Natural killer cell (primary cell): ENCODE measurements around the gene SYNPR. TPM values are rescaled to one million over a fixed set of nuclear protein-coding genes. Genes with fewer than 3 reads are reported as not detected.

Experiments used
- ATAC-seq, 3 donors: fragments of 150-1000 bp in 2 of 3; fragments of 200-7000 bp in 1 of 3; cut with Tn5 transposase; 1 replicate in 1 of 3; 2 replicates in 2 of 3; pipeline ENCODE4 v1.10.0; 2021; ENCODE audit warnings: mild to moderate bottlenecking in 2 of 3, moderate library complexity in 2 of 3
- DNase-seq, 2 donors: peaks; one replicate each; pipeline versions ENCODE4 v3.0.0 to v3.0.0-alpha.2; 2013 to 2021; ENCODE audit warnings: mixed read lengths in 1 of 2
- H3K27ac ChIP-seq: one replicate; pipeline ENCODE4 v1.5.1; 2013; ENCODE audit warnings: mild to moderate bottlenecking, low read length
- H3K27me3 ChIP-seq: one replicate; pipeline ENCODE4 v1.6.1; 2013; ENCODE audit warnings: low read length; ENCODE audit not compliant: control insufficient read depth, insufficient read depth
- H3K36me3 ChIP-seq: one replicate; pipeline ENCODE4 v1.6.1; 2013; ENCODE audit warnings: low read length; ENCODE audit not compliant: control insufficient read depth, insufficient read depth
- H3K4me1 ChIP-seq: one replicate; pipeline ENCODE4 v1.6.1; 2013; ENCODE audit warnings: low read length; ENCODE audit not compliant: control insufficient read depth, insufficient read depth
- H3K4me3 ChIP-seq: one replicate; pipeline ENCODE4 v1.5.1; 2013; ENCODE audit warnings: low read length
- H3K9me3 ChIP-seq: one replicate; pipeline ENCODE4 v1.6.1; 2013; ENCODE audit warnings: low read length; ENCODE audit not compliant: control insufficient read depth, insufficient read depth
- H3K27ac Mint-ChIP-seq, 2 donors: one replicate each; pipeline ENCODE4 v1.8.0; 2022; ENCODE audit warnings: mild to moderate bottlenecking in 2 of 2, mixed read lengths in 2 of 2, moderate library complexity in 1 of 2
- H3K27me3 Mint-ChIP-seq, 2 donors: one replicate each; pipeline ENCODE4 v1.8.0; 2022; ENCODE audit warnings: low read depth in 2 of 2, mixed read lengths in 2 of 2
- H3K36me3 Mint-ChIP-seq: one replicate; pipeline ENCODE4 v1.8.0; 2022; ENCODE audit warnings: mixed read lengths
- H3K4me1 Mint-ChIP-seq, 2 donors: one replicate each; pipeline ENCODE4 v1.8.0; 2022; ENCODE audit warnings: mixed read lengths in 2 of 2
- H3K4me3 Mint-ChIP-seq: one replicate; pipeline ENCODE4 v1.8.0; 2022; ENCODE audit warnings: mild to moderate bottlenecking, moderate library complexity, mixed read lengths
- H3K9me3 Mint-ChIP-seq, 2 donors: one replicate each; pipeline ENCODE4 v1.8.0; 2022; ENCODE audit warnings: mixed read lengths in 2 of 2
- CTCF ChIP-seq: fragments of 200-600 bp; IDR thresholded peaks from one replicate; pipeline ENCODE4 v1.8.0; 2022; ENCODE audit warnings: antibody characterized with exemption
- WGBS: methylation state at CpG from one replicate; pipeline ENCODE4 v1.1.7; 2013; ENCODE audit warnings: missing lambda C conversion rate; ENCODE audit not compliant: insufficient coverage; 5-methylcytosine and 5-hydroxymethylcytosine counted together
- intact Hi-C: fragments of 100-400 bp; cut with micrococcal nuclease; formaldehyde crosslinking; loops from one replicate; pipeline ENCODE4 v1.14.2; 2022
- total RNA-seq, 4 donors: library from RNA; stranded (reverse); fragments of 120-200 nt in 1 of 4; gene quantifications; one replicate each; pipeline versions ENCODE4 v1.2.3 to v1.2.4, GENCODE V29; 2013 to 2022

SYNPR gene
- total RNA-seq, 3 donors from 2014 or later (not counting 1 experiment from before 2014, with no cell fraction given): not detected

GRCh38 chr3:63309768-63310167, 31.7 kb downstream of the SYNPR start:
- intact Hi-C loops: no loop called here

GRCh38 chr3:63323766-63324165, 45.7 kb downstream of the SYNPR start:
- Mint-ChIP-seq H3K4me3 (no peak overlapping the region), H3K9me3 (peaks cover 0 to 2% of the 10 kb centered on the region in 2 donors), H3K27ac (no peak overlapping the region), H3K4me1 (no peaks in the 10 kb centered on the region), H3K36me3 (no peaks in the 10 kb centered on the region), H3K27me3 (no peaks in the 10 kb centered on the region)
- intact Hi-C loops: no loop called here
- TF ChIP-seq CTCF: no peak
- Histone ChIP-seq H3K4me3 (no peak overlapping the region), H3K27me3 (no peaks in the 10 kb centered on the region), H3K36me3 (no peaks in the 10 kb centered on the region), H3K27ac (no peak overlapping the region), H3K9me3 (no peaks in the 10 kb centered on the region), H3K4me1 (no peaks in the 10 kb centered on the region)
- DNase-seq (no peak), ATAC-seq (no peak)

More at GRCh38 chr3:63309768-63310167, 31.7 kb downstream of the SYNPR start:
- H3K9me3 Mint-ChIP-seq: peaks cover 9 to 10% of the 10 kb centered on the region in 2 donors
- no peaks in the 10 kb centered on the region for H3K36me3 ChIP-seq
- H3K36me3 Mint-ChIP-seq: no peaks in the 10 kb centered on the region
- TF ChIP-seq CTCF: no peak
- H3K27ac Mint-ChIP-seq: no peak overlapping the region
- no peak for DNase-seq
- H3K4me3 ChIP-seq: no peak overlapping the region
- no peaks in the 10 kb centered on the region for H3K9me3 ChIP-seq
- 5% methylated on average over 1 of the region's 2 CpGs for WGBS
- H3K4me1 Mint-ChIP-seq: no peaks in the 10 kb centered on the region
- H3K27me3 ChIP-seq: no peaks in the 10 kb centered on the region
- no peaks in the 10 kb centered on the region for H3K4me1 ChIP-seq
- H3K27me3 Mint-ChIP-seq: no peaks in the 10 kb centered on the region
- H3K27ac ChIP-seq: no peak overlapping the region
- no peak overlapping the region for H3K4me3 Mint-ChIP-seq
- ATAC-seq: no peak

- DNase-seq (no peak), ATAC-seq (no peak)
- H3K4me3 Mint-ChIP-seq: no peak overlapping the region
- H3K36me3 ChIP-seq: no peaks in the 10 kb centered on the region
- WGBS: 77% methylated on average over 2 of the region's 2 CpGs
- intact Hi-C loops: no loop called here
- H3K27ac Mint-ChIP-seq: no peak overlapping the region
- no peak for TF ChIP-seq CTCF
- H3K36me3 Mint-ChIP-seq: no peaks in the 10 kb centered on the region
- H3K9me3 Mint-ChIP-seq: peaks cover 0 to 2% of the 10 kb centered on the region in 2 donors
- no peaks in the 10 kb centered on the region for H3K27me3 Mint-ChIP-seq
- no peak overlapping the region for H3K4me3 ChIP-seq
- H3K27me3 ChIP-seq: no peaks in the 10 kb centered on the region
- H3K4me1 Mint-ChIP-seq: no peaks in the 10 kb centered on the region
- no peaks in the 10 kb centered on the region for H3K4me1 ChIP-seq
- no peak overlapping the region for H3K27ac ChIP-seq
- H3K9me3 ChIP-seq: no peaks in the 10 kb centered on the region
Observed at GRCh38 chr3:63324621-63325020, 46.5 kb downstream of the SYNPR start.

DNA sequence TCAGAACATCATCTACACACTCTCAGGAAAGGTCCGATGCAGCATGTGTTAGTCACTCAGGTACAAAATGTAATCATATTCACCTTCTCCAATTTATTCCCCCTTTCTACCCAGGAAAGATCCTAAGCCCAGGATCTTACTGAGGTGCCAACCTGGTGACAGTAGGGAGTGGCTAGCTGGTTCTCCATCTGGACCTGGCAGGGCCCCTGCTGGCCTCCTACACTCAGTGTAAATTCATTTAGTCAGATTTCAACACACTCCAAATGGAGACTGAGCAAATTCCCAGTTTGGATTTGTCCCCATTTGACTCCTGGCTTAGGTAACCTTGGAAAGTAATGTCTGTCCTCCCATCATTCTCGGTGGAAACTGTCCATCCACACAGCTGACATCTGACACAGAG, 47.3 kb downstream of the SYNPR start:
- 72% methylated on average over 2 of the region's 2 CpGs for WGBS
- ATAC-seq: no peak
- no peaks in the 10 kb centered on the region for H3K4me1 Mint-ChIP-seq
- no peak overlapping the region for H3K27ac Mint-ChIP-seq
- Histone ChIP-seq H3K9me3 (no peaks in the 10 kb centered on the region), H3K4me3 (no peak overlapping the region), H3K36me3 (no peaks in the 10 kb centered on the region), H3K4me1 (no peaks in the 10 kb centered on the region), H3K27ac (no peak overlapping the region), H3K27me3 (no peaks in the 10 kb centered on the region)
- DNase-seq: no peak
- no peak for TF ChIP-seq CTCF
- no peaks in the 10 kb centered on the region for H3K36me3 Mint-ChIP-seq
- H3K4me3 Mint-ChIP-seq: no peak overlapping the region
- intact Hi-C loops: no loop called here
- peaks cover 0 to 2% of the 10 kb centered on the region in 2 donors for H3K9me3 Mint-ChIP-seq
- H3K27me3 Mint-ChIP-seq: no peaks in the 10 kb centered on the region
